Midbrain (tissue), 1 donor: Measurements from ENCODE around the gene ARAP1.

ENCODE experiments used
- DNase-seq: peaks from one replicate; lab custom pipeline; 2025; lab: John Stamatoyannopoulos, UW

Gene ARAP1

DNA sequence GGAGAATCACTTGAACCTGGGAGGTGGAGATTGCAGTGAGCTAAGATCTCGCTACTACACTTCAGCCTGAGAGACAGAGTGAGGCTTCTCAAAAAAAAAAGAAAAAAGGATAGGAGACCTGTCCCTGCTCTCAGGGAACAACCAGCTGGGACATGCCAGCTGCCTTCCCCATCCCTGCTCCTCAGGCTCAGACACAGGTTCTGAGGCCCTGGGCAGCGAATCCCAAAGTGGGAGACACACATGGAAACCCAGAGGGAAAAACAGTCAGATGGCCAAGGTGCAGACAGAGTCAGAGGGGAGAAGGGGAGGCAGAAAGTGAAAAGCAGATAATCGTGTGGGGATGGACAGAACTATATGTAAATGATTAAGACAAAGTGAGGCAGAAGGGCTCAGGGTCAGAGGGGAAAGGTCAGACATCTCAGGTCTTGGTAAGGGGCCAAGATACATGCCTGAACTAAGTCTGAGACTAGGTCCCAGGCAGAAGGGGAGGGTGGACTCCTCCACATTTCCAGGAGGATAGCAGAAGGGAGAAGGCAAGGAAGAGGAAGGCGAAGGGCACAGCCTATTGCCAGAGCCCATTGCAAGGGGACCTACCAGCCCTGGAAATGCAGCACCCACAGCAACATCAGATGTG, 27.4 kb upstream of the ARAP1 start:
- no peak for DNase-seq

DNA sequence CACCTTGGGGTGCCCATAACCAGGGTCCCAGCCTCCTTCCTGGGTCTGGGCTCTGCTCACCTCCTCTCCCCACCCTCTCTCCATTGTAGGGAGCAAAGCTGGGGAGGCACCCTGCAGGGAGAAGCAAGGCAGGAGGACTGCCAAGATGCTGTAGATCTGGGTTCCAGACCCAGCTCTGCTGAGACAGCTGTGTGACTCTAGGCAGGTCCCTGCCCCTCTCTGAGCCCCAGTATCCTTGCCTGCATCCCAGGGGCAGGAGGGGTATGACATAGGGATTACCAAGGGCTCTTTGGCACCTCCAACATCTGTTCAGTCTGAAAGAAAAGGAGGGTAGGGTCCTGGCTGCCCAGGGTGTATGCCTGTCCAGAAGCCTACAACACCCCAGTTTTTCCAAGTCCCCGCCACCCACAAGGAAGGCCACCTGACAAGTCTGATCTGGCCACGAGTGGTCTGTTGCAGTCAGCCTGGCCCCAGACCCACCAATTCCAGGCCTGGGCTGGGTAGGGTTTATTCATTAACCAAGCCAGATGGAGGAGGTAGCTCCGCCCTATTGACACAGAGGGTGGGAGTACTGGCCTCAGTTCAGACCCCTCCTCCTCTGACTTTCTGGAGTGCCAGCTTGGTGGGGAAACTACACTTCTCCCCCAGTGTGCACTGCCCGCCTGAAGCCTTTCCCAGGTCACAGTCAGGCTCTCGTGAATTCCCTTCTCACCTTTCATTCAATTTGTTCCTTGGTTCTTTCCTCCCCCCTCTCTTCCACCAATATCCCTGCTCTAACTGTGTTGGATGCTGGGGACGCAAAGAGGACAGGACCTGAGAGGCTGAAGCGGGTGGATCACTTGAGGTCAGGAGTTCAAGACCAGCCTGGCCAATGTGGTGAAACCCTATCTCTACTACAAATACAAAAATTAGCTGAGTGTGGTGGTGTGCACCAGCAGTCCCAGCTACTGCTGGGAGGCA, 26.6 kb upstream of the ARAP1 start:
- DNase-seq, result no peak

GRCh38 chr11:72777755-72778278, 25.6 kb upstream of the ARAP1 start:
- peak; percentile 3 for DNase-seq

- peak; percentile 49 for DNase-seq
Observed at GRCh38 chr11:72776844-72777754, 24.9 kb upstream of the ARAP1 start.

DNA sequence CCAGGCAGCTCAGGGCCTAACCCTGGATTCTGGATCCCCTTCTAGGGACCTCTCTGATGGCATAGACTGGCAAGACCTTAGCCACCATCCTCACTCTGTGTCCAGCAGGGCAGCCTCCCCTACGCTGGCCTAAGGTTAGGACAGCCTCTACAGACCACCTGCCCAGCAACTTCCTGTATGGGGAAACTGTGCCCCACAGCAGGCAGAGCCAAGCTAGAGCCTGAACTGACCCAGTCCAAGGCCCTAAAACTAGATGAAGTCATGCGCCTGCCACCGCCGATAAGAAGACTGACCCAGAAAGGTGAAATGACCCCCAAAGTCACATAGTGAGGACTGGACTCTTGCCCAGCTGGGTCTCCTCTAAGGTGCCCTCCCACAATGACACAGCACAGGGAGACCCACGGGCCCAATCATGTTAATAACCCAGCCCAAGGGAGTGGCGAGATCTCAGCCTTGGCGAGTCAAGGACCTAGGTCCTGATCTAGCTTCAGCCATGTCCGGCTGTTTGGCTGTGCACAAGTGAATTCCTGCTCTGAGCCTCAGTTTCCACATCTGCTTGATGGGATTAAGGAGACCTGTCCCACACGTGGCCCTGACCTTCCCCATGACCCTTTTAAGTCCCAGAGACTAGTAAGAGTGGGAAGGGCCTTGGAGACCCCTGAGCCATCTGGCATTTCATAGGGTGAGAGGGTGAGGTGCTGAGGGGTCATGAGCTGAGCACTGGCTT, 24.1 kb upstream of the ARAP1 start:
- DNase-seq, result no peak

DNA sequence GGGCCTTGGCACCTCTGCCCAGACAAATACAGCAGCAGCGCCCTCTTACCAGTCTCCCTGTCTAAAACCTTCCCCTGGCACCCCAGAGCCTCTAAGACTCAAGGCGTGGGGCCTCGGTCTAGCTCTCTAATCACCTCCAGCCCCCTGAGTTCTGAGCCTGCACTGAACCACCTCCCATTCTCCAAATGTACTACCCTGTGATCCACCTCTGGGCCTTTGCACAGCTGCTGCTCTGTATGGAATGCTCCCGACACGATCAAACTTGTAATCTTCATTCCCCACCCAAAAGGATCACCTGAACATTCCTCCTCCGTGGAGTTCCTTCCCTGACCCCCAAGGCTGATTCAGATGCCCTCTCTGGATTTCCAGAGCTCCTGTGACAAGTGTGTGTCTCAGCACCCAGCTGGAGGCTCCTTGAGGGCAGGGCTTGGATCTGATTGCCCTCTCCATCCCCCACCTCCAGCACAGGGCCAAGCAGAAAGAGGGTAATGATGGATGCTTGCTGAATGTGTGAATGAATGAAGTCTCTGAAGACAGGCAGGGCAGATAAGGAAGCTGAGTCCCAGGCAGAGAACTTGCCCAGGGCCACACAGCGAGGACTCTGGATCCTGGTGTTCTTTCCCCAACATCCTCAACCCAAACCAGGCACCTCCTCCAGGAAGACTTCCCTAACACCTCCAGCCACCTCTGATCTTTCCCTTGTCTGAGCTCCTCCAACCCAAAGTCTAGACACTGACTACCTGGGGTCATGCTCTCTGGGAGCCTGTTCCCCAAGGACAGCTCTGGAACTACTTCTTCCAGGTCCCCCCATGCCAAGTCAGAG, 23.3 kb upstream of the ARAP1 start:
- no peak for DNase-seq

GRCh38 chr11:72774499-72774898, 22.3 kb upstream of the ARAP1 start:
- no peak for DNase-seq

DNA sequence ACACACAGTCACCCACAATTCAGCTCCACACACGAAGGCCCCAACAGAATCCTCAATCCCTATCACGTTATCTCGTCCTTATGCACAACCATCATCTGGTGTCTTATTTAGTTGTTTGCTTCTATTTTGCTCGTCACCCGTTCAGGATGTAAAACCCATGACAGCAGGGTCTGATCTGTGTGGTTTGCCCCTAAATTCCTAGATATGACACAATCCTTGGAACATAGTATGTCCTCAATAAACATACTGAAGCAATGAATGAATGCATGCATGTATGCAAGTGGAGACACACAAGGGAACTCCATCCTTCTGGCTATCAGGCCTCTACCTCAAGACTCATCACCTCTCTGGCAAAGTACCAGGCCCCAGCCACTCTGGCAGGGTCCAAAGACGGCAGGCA, 21.5 kb upstream of the ARAP1 start:
- no peak for DNase-seq

DNA sequence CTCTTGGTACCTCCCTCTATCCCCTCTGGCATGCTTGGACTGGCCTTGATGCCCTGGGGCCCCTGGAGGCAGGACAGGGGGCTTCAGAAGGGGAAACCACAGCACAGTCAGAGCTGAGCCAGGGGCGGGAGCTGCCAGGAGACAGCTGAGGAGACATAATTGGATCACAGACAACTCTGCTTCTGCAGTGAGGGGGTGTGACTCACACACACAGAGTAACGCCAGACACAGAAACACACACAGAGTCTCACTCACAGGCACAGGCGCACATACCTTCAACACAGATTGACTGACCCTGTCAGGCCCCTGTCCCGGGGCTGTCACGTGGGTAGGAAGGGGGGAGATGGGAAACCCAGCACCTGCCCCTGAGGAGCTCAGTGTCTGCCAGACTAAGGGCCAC, 21.1 kb upstream of the ARAP1 start:
- DNase-seq, result no peak

- DNase-seq, result no peak
Observed at GRCh38 chr11:72772059-72772458, 19.9 kb upstream of the ARAP1 start.

GRCh38 chr11:72771507-72771906, 19.3 kb upstream of the ARAP1 start:
- DNase-seq, result no peak

- no peak for DNase-seq
Observed at GRCh38 chr11:72770799-72771198, 18.6 kb upstream of the ARAP1 start.

DNA sequence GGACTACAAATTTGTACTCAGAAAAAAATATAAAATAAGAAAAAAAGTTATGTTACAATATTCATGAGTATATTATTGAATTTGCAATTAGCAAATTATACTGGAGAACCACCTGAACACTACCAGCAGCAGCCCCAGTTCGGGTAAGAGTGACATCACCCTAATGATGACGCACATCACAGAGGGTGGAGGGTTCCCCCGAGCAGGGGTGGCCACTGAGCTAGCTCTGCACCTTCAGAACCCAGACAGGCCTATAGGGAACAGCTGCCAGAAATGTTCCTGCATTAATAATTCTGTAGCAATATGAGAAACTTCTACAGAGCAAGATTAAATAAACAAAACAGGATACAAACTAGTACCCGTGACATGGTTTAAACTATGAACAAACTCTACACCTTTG, 17.5 kb upstream of the ARAP1 start:
- DNase-seq, result no peak

DNA sequence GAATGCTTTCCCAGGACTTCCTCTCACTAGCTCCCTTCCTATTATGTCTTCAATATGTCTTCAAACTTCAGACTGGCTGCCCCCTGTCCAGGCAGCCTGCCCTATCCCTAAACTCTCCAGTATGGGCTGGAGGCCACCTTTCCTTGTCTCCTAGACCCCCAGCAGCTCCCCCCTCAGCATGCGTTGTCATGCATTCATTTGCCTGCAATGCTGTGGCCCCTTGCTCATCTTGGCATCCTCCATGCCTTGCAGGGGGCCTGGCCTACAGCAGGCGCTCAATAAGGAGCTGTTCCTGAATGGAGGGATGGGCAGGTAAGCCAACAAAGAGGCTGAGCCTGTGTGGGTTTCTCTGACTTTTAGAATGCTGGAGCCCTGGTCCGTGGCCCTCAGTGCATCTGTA, 16.4 kb upstream of the ARAP1 start:
- DNase-seq, result no peak

- DNase-seq, result no peak
Observed at GRCh38 chr11:72767203-72768062, 15.2 kb upstream of the ARAP1 start.

- no peak for DNase-seq
Observed at GRCh38 chr11:72766152-72766902, 14.1 kb upstream of the ARAP1 start.

- no peak for DNase-seq
Observed at GRCh38 chr11:72764503-72764902, 12.3 kb upstream of the ARAP1 start.

DNA sequence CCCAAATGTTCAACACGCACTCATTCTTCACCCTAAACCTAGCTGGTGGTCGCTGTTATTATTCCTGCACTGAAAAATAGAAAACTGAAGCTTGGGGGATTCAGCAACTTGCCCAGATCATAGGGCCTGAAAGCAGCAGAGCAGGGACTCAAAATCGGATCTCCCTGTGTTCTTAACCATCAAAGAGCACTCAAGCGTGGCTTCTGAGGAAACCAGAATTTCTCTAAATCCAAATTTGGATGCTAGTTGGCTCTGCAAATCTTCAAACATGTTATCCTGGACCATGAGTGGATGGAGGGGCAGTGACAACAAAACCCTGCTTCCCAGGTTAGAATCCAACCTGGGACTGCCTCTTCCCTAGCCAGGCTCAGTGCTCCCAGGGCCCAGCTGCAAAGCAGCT, 11.6 kb upstream of the ARAP1 start:
- no peak for DNase-seq
